ENCODE data around the gene ACR. TPM values are rescaled to one million over a fixed set of nuclear protein-coding genes. Genes with fewer than 3 reads are reported as not detected.

ACR gene
- total and polyA plus RNA-seq, 2 of the 4 experiments (the other 2 are of a cell fraction) = not detected

- H2BK5ac ChIP-seq (ENCODE audit: low read depth, low read length, poor library complexity, severe bottlenecking) = no peak overlapping the region
- peak; percentile 74 for ATAC-seq (ENCODE audit: low read depth)
These were observed 32.7 kb upstream of the ACR start for GRCh38 chr22:50705219-50705691.

More at GRCh38 chr22:50705219-50705691, 32.7 kb upstream of the ACR start:
- Histone ChIP-seq H3K4me1 (ENCODE audit: control insufficient read depth, insufficient read depth, low read length) (peaks cover 4% of the 10 kb centered on the region; the same call in 1 of the 2 replicates), H3K36me3 (ENCODE audit: control insufficient read depth, insufficient read depth, low read length) (peaks cover 2% of the 10 kb centered on the region; the same call in 1 of the 2 replicates), H3K9ac (ENCODE audit: low read depth, low read length) (no peak overlapping the region), H4K5ac (ENCODE audit: low read depth, low read length) (no peak overlapping the region), H4K91ac (ENCODE audit: insufficient read depth, low read depth, low read length) (no peak overlapping the region), H3K56ac (ENCODE audit: extremely low read depth, insufficient read depth, low read length) (no peak overlapping the region), H2BK20ac (ENCODE audit: low read depth, low read length) (no peak overlapping the region), H3K4me3 (ENCODE audit: insufficient read depth, low read depth, low read length) (peak overlapping the region; percentile 15), H2BK15ac (ENCODE audit: low read depth, low read length) (no peak overlapping the region), H3K4me2 (ENCODE audit: low read depth, low read length) (peak overlapping the region; percentile 5; the same call in 1 of the 2 replicates), H2AK5ac (ENCODE audit: low read depth, low read length) (0 out of 2 replicates have a peak overlapping the region, but pooled peaks have one; percentile 30), H3K27ac (ENCODE audit: insufficient read depth, low read length) (no peak overlapping the region), H3K18ac (ENCODE audit: low read depth, low read length) (no peak overlapping the region), H4K20me1 (ENCODE audit: insufficient read depth, low read length) (peaks cover 15% of the 10 kb centered on the region), H3K9me3 (ENCODE audit: control insufficient read depth, insufficient read depth, low read length) (no peaks in the 10 kb centered on the region), H3K27me3 (ENCODE audit: control insufficient read depth, insufficient read depth, low read length) (no peaks in the 10 kb centered on the region), H2AFZ (replicated peaks; ENCODE audit: low read length, poor library complexity) (peak overlapping the region; percentile 78), H2BK120ac (ENCODE audit: low read depth, low read length) (no peak overlapping the region), H3K23ac (ENCODE audit: low read depth, low read length) (no peak overlapping the region), H2AK9ac (replicated peaks; ENCODE audit: low read depth, low read length, poor library complexity) (peak overlapping the region; percentile 72), H3K79me1 (ENCODE audit: low read depth in 1 of 2, low read length in 2 of 2) (peaks cover 4 to 8% of the 10 kb centered on the region in 2 experiments; a peak in 2 of 4 replicates), H3K9me1 (ENCODE audit: insufficient read depth, low read length) (peaks cover 7% of the 10 kb centered on the region; the same call in 1 of the 2 replicates), H3K4ac (ENCODE audit: low read depth, low read length) (no peak overlapping the region), H4K8ac (ENCODE audit: low read depth in 2 of 2, low read length in 2 of 2) (no peak overlapping the region), H3K14ac (replicated peaks; ENCODE audit: low read depth, low read length) (no peak overlapping the region)
- in situ Hi-C loops (cut with MboI; ENCODE audit: low sequenced_read_pairs) = no loop called here
- no TSS peak for BruUV-seq (replicated peaks)
- POLR2A ChIA-PET (ENCODE audit: unreplicated experiment) = no interaction called here
- TF ChIP-seq RFX5 (IDR thresholded peaks at IDR 0.05; ENCODE audit: low read depth, low read length) = peak; percentile 88
- no peak for TF ChIP-seq CHD1 (IDR thresholded peaks at IDR 0.05; ENCODE audit: low read depth, low read length)
- peak; percentile 70 for DNase-seq
- intact Hi-C loops (cut with micrococcal nuclease) = no loop called here
- WGBS, 2 experiments (ENCODE audit: extremely low coverage in 2 of 2, insufficient read length in 1 of 2) = 44% methylated on average over 8 of the region's 23 CpGs; no CpG with 5 or more reads in 1 of the 2 experiments
- CTCF ChIA-PET = no interaction called here
- dilution Hi-C loops (cut with HindIII; ENCODE audit: low sequenced_read_pairs, unreplicated experiment) = no loop called here

All from IMR-90 (cell line).